ENCODE measurements around the gene STARD10.
"Not testable (repeated sequence)": the region's sequence is repeated elsewhere in the genome, so short reads cannot be mapped to it uniquely, and the experiment has no call there.

The STARD10 gene

DNA sequence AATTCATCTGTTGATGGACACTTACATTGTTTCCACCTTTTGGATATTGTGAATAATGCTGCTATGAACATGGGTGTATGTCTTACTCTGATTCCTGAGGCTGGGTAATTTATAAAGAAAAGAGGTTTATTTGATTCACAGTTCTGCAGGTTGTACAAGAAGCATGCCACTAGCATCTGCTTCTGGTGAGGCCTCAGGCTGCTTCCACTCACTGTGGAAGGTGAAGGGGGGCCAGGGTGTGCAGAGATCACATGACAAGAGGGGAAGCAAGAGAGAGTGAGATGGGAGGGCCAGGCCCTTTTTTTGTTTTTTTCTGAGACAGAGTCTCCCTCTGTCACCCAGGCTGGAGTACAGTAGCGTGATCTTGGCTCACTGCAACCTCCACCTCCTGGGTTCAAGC, 12.5 kb upstream of the STARD10 start:
- DNase-seq: not testable (repeated sequence)

DNA sequence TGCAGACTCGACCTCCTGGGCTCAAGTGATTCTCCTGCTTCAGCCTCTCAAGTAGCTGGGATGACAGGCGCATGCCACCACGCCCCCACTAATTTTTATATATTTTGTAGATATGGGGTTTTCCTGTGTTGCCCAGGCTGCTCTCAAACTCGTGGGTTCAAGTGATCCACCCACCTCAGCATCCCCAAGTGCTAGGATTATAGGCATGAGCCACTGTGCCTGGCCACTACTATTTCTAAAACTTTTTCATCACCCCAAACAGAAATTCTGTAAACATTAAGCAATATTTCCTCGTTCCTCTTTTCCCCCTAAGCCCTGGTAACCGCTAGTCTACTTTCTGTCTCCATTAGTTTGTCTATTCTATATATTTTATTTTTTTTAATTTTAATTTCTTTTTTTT, 11.4 kb upstream of the STARD10 start:
- DNase-seq: no peak

DNA sequence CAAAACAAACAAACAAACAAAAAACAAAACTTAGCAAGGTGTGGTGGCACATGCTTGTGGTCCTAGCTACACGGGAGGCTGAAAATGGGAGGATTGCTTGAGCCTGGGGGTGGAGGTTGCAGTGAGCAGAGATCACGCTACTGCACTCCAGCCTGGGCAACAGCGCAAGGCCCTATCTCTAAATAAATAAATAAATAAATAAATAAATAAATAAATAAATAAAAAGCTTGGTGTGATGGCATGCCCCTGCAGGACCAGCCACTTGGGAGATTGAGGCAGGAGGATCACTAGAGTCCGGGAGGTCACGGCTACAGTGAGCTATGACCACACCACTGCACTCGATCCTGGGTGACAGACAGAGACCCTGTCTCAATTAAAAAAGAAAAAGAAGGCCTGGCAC, 9.0 kb upstream of the STARD10 start:
- DNase-seq: no peak

DNA sequence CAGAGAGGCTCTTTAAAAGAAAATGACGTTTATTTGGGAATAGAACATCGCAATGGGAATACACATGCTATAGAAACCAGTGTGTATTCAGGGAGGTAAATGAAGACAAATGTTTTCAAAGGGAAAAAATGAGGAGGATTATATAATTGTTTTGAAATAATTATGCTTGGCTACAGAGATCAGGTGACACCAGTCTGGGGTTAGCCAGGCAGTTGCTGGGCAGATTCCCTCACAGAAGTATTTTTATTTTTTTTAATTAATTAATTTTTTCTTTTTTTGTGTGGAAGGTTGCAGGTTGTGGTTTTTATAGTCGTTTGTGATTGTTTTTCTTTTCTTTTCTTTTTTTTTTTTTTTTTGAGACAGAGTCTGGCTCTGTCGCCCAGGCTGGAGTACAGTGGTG, 5.6 kb upstream of the STARD10 start:
- DNase-seq: no peak

DNA sequence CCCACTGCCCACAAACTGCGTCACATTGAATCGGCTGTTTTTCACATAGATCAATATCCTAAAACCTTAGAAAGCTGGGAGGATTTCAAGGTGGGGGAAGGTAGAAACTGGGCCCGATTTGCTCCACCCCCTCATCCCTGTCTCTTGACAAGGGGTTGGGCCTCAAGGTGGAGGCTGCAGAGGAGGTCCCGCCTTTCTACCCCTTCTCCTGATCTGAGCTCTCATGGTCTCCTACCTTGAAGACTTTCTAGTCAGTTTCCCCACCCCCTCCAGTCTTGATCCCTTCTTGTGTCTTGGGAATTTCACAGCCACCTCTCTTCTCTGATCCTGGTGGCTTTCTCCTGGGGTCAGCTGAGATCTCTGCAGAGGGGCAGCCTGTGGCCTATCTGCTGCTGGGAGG, 4.5 kb upstream of the STARD10 start:
- DNase-seq: no peak

DNA sequence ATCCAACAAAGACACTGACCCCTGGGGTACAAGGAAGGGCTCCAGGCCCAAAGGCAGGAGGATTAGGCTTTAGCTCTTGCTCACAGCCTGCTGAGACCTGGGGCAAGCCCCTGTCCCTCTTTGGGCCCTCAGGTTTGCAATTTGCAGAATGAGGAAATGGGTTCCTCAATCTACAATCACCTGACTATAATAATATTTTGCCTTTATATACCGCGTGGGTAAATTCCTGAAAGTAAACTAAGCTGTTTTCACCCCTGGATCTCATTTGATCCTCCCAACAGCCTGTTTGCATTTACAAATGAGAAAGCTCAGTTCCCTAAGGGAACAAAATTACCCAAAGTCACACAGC, 797 bp downstream of the STARD10 start:
- DNase-seq: no peak

DNA sequence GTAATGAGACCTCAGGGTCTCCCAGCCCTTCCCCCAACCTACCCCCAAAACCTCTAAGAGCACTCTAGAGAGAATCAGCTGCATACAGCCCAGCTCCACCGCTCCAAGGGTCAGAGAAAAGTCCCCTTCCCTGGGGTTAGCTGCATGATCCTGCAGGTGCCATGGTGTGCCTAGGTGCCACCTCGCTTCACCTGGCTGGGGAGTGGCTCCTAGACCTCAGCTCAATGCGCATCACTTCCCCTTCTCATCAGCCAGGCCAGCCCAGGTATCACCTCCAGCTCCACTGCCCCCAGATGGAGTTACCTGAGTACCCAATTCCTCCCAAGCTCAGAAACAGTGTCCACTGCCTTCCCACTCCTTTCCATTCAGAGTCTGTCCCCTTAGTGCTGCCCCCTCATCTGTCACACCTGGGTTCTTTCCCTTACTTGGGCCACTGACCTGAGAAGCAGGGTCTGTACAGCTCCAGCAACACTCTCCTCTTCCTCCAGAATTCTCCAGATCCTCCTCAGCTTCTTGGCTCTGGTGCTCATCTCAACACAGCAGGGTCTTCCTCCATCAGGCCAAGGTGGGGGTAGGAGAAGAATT, 1.3 kb downstream of the STARD10 start:
- DNase-seq: no peak

DNA sequence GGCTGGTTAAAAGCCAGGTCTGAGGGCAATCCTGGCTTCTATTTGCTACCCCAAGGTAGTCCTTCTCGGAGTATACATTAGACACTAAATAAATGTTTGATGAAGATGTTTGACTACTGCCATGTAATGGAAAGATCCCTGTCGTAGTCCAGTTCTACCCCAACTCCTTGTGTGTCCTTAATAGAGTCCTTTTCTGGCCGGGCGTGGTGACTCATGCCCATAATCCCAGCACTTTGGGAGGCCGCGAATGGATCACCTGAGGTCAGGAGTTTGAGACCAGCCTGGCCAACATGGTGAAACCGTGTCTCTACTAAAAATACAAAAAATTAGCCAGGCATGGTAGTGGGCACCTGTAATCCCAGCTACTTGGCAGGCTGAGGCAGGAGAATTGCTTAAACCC, 2.6 kb downstream of the STARD10 start:
- not testable (repeated sequence) for DNase-seq

DNA sequence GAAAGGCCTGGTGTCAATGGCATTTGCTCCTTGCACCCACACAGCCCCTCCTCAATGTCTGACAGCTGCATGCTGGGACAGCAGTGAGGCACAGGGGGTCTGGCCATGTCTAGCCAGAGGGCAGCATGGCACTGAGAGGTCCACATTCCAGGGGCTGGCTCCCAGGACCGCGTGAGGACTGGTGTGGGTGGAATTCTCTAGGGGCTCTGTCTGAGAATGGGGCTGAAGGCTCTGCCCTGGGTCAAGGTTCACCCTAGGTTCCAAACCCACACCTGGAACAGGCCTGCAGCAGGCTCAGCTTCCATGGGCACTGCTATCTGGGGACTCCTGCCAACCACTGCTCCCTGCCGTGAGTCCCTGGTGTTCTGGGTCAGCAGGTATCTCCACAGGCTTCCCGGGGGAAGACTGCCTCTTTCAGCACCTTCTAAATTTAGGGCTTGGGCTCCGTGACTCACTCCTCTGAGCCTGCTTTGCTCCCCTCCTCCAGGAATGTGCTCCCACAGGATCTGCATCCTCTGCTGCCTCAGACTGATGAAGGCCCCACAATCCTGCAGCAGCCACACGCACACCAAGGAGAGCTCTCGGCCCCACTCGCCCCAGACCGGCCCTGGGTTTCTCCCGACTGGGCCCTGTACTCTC, 4.2 kb downstream of the STARD10 start:
- DNase-seq: no peak

DNA sequence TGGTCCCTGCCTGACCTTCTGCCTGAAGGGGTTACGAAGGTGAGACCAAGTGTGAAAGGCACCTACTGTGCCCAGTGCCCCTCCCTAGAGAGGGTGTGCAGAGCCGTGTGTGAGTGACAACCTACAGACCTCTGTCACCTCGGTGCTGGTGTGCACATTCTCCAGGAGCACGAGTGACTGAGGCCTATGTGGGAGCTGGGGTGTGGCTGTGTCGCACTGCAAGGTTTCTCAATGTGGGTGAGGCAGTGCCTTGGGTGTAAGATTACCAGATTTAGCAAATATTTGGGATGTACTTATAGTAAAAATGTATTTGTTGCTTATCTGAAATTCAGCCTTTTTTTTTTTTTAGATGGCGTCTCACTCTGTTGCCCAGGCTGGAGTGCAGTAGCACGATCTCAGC, 5.6 kb downstream of the STARD10 start:
- no peak for DNase-seq

DNA sequence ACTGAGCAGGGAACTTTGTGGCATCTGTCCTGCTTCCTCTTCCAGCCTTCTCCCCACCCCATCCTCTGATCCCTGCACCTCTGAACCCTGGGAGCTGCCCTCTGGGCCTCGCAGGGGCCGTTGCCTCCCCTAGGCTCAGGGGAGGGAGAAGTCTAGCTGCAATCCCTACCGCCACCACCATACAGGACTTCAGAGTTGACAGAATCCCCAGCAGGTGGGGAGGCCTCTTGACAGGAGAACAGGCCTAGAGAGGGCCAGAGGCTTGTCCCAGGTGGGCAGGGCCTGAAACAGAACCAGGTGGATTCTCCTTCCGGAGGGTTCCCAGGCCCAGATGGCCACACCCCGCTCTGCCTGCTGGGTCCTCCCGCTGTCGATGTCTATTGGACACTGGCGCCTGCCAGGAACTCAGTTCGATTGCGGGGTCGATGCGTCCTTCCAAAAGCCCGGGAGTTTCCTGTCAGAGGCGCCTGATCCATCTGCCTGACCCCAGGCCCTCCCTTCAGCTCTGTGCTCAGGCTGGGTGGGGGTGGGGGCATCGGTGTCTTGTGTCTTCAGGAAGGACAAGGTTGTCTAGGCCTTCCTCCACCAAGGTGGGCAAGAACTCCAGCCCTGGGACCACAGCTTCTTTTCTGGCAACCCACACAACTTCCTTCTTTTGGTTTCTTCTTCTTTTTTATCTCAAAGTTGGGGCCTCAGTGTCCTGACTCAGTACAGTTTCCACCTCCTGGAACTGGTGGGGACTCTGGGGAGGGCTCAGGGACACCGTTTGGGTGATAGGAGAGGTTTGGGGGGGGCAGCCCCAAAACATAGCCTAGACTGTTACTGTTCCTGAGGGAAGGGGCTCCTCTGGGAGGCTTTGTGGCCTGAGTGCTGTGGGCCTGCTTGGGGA, 6.4 kb downstream of the STARD10 start:
- DNase-seq: no peak

DNA sequence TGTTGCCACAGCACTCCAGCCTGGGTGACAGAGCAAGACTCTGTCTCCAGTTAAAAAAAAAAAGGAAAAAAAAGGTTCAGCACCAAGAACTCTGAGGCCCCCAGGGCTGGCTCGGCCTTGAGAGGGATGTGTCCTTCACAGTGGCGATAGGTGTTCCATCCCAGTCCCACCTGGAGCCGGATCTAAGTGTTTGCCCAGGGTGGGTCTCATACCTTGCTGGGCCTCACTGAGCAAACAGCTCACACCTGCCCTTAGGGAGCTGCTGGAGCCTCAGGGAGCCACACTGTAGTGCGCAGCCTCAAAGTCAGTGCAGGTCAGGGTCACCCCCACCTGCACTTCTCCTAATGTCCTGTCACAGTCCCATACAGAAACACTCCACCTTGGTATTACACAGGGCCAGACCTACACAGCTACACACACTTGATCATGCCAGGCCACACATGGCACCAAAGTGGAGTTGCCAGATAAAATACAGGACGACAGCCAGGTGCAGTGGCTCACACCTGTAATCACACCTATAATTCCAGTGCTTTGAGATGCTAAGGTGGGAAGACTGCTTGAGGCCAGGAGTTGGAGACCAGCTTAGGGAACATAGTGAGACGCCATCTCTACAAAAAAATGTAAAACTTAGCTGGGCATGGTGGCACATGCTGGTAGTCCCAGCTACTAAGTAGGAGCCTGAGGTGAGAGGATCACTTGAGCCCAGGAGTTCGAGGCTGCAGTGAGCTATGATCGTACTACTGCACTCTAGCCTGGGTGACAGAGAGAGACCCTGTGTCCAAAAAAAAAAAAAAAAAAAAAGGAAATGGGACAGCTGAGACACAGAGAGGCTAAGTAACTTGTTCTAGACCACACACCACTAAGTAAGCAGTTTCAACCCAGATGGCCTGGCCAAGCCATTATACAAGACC, 7.3 kb downstream of the STARD10 start:
- no peak for DNase-seq

DNA sequence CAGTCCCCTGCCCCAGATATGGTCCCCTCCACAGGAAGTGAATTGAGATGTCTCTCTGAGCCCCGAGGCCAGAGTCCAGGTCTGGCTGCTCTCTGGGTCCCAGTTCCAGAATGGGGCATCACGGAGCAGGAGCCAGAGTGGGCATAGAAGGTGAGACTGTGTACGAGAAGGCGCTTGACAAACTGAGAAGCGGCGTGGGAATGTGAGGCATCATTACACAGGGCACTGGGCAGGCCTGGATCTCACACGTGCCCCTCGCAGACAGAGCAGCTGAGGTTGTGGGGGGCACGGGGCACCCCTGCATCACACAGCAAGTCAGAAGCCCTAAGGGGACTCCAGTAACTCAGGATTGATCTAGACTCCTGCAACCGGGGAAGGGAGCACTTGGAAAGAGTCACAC, 9.2 kb downstream of the STARD10 start:
- DNase-seq: no peak

DNA sequence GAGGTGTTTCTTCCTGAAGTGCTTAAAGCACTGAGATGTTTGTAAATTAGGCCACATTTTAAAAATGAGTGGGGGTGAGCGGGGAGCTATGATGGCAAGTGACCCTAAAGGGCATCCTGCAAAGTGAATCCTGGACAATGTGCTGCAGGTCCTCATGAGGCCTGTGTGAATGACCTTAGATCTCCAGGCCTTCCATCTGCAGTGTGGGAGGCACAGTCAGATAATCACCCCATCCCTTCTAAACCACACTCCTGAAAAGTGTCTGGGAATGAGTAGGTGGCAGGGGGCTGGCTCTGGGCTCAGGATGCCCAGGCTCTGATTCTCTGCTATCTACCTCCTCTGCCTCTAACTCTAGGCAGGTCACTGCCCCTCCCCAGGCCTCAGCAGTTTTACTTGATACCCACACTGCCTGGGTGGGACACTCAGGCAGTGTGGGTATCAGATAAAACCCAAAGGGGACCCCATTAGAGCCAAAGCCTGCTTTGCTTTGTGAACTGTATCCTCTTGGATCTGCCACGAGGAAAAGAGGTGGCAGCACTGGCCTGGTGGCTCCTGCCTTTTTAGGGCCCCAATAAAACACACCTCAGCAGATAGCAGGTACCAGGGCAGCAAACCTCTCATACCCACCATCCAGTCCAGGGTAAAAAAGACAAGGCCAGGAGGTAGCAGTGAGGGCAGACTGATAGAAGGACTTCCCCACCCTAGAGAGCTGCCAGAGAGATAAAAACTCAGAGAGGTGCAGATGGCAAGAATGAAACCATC, 10.5 kb downstream of the STARD10 start:
- DNase-seq: no peak

DNA sequence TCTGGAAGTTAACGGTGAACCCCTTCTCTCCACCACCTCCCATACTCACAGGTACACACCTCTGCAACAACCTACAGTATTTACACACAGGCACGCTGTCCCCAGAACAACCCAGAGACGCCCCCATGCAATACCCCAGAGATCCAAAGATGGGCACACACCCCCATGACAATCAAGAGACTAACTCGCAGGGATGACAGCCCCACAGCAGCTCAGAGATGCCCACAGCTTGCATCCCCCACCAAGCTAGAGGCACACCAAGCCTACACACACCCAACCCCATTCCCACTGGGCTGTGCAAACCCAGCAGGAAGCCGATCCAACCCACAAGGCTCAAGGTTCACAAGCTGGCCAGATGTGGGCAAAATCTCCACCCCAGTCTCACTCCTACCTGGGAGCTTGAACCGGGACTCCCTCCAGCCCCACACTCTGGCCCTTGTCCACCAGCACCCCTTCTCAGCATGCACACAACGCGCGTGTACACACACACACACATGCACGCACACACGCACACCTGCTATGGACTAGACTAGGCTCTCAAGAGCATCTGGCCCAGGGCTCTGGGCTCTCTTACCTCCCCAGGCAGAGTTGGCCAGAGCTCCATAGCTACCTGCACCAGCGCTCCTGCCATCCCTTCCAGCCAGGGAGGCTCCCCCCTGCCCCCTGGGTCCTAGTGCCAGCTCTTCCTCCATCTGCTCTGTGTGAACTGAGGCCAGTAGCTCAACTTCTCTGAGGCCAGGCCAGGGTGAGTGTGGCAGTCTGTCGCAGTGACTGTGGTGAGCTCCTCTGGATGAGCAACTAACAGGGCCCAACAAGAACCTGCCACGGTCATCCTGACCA, 11.5 kb downstream of the STARD10 start:
- no peak for DNase-seq

DNA sequence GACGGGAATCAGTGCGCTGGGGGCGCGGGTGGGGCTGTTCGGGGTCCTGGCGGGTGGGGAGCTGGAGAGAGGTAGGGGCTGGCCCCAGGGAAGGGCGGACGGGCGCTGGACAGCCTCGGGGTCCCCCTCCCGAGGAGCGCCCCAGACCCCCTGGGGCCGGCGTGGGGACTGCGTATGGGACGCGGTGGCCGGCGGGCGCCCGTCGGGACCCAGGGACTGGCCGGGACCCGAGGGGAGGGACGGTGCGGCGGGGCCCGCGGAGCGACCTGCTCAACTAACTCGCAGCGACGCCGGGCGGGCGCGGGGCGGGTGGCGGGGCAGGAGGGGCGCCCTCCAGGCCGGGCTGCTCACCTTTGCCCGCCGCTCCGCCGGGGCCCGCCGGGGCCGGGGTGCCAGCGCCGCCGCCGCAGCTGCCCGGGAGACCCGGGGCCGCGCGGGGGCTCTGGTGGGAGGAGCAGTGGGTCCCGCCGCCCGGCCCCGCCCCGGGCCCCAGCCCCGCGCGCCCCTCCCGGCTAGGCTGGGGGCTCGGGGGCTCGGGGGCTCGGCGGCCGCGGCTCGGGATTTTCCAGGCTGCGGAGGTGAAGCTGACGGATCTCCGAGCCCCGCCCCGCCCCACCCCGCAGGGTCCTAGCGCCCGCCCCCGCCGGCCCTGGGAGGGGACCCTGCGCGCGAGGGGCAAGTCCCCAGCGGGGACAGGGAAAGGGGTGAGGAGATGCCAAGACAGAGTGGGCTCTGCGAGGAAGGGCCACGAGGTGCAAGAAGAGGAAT, 12.3 kb downstream of the STARD10 start:
- peak; percentile 68 for DNase-seq

DNA sequence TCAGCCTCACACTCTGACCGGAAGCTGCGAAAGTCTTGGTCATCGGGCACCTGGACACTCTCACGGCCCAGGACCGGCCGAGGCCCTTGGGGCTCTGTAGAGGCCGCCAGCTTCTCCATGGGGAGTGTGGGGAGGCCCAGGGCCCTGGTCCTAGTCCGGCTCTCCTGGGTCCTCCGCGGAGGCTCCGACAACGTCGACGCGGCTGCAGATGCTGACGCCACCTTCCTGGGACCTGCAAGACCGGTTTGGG, 12.9 kb downstream of the STARD10 start:
- no peak for DNase-seq

DNA sequence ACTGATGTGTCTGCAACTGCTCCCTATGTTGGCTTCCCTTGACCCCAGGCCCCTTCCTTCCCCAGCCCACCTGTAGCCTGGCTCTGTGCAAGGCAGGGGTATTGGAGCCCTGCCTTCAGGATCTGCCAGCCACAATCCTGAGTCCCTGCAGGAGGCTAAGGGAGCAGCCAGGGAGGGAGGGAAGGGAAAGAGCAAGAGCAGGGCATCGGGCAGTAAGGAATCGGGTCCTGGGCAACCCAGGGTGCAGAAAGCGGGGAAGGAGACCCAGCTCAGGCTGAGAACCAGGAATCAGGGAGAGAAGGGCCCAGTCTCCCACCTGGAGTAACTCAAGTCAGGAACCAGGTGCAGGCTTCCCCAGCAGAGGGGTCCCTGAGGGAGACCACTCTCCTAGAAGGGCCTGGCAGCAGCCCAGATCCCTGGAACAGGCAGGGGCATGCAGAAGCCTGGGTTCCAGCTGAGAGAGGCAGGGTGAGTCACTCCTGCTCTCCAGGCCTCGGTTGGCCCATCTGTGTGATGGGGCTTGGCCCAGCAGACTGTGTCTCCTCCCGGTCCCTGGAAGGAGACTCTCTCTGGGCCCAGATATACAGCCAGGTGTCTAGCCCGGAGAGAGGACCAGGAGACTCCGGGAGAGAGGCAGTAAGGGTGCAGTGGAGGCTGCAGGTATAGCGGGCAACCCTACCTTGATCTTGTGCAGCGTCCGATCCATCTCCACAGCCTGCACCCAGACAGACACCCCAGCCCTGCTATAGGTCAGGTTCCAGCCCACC, 13.4 kb downstream of the STARD10 start:
- no peak for DNase-seq

DNA sequence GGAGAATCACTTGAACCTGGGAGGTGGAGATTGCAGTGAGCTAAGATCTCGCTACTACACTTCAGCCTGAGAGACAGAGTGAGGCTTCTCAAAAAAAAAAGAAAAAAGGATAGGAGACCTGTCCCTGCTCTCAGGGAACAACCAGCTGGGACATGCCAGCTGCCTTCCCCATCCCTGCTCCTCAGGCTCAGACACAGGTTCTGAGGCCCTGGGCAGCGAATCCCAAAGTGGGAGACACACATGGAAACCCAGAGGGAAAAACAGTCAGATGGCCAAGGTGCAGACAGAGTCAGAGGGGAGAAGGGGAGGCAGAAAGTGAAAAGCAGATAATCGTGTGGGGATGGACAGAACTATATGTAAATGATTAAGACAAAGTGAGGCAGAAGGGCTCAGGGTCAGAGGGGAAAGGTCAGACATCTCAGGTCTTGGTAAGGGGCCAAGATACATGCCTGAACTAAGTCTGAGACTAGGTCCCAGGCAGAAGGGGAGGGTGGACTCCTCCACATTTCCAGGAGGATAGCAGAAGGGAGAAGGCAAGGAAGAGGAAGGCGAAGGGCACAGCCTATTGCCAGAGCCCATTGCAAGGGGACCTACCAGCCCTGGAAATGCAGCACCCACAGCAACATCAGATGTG, 14.2 kb downstream of the STARD10 start:
- DNase-seq: no peak
